Liver (tissue), 9 donors: Measurements from ENCODE around the gene ARID5B. TPM values are rescaled to one million over a fixed set of nuclear protein-coding genes. Genes with fewer than 3 reads are reported as not detected.

Source experiments
- DNase-seq: peaks from one replicate; pipeline ENCODE4 v3.0.0-alpha.2; 2017; ENCODE audit warnings: low spot score
- H3K27ac ChIP-seq, 2 donors: one replicate each; pipeline ENCODE4 v1.7.0; 2013; ENCODE audit warnings: inconsistent platforms in 2 of 2, low read length in 2 of 2, control low read depth in 1 of 2, low read depth in 1 of 2, mild to moderate bottlenecking in 1 of 2
- H3K27me3 ChIP-seq, 4 donors: one replicate each; pipeline versions ENCODE4 v1.6.1 to v1.7.0; 2013; ENCODE audit warnings: low read length in 3 of 4, inconsistent platforms in 1 of 4, mild to moderate bottlenecking in 1 of 4, moderate library complexity in 1 of 4; ENCODE audit not compliant: control insufficient read depth in 4 of 4, insufficient read depth in 4 of 4
- H3K36me3 ChIP-seq, 4 donors: one replicate each; pipeline versions ENCODE4 v1.6.1 to v1.7.0; 2013; ENCODE audit warnings: low read length in 3 of 4, mild to moderate bottlenecking in 3 of 4, low read depth in 1 of 4, moderate library complexity in 1 of 4; ENCODE audit not compliant: control insufficient read depth in 4 of 4, insufficient read depth in 3 of 4
- H3K4me1 ChIP-seq, 4 donors: one replicate each; pipeline versions ENCODE4 v1.6.1 to v1.7.0; 2013; ENCODE audit warnings: low read length in 3 of 4, mild to moderate bottlenecking in 3 of 4, moderate library complexity in 1 of 4; ENCODE audit not compliant: control insufficient read depth in 4 of 4, insufficient read depth in 4 of 4
- H3K4me3 ChIP-seq, 3 donors: one replicate each; pipeline versions ENCODE4 v1.6.1 to v1.7.0; 2013; ENCODE audit warnings: low read length in 3 of 3, control low read depth in 1 of 3, low read depth in 1 of 3, mild to moderate bottlenecking in 1 of 3
- H3K9ac ChIP-seq, 2 donors: one replicate each; pipeline ENCODE4 v1.7.0; 2013; ENCODE audit warnings: low read length in 2 of 2, mild to moderate bottlenecking in 2 of 2, moderate library complexity in 2 of 2, control low read depth in 1 of 2, low read depth in 1 of 2
- H3K9me3 ChIP-seq, 4 donors: one replicate each; pipeline versions ENCODE4 v1.6.1 to v1.7.0; 2013; ENCODE audit warnings: low read length in 3 of 4; ENCODE audit not compliant: control insufficient read depth in 4 of 4
- EGR1 ChIP-seq, 2 donors: IDR thresholded peaks; 2 replicates each; pipeline ENCODE4 v1.6.1; 2016 to 2018; ENCODE audit warnings: antibody characterized with exemption in 2 of 2, low read depth in 2 of 2
- FOXA1 ChIP-seq: IDR thresholded peaks from 2 replicates; pipeline ENCODE4 v1.6.1; 2016; ENCODE audit warnings: antibody characterized with exemption
- FOXA2 ChIP-seq: IDR thresholded peaks from 2 replicates; pipeline ENCODE4 v1.6.1; 2016; ENCODE audit warnings: antibody characterized with exemption
- GABPA ChIP-seq, 2 donors: IDR thresholded peaks in 1 of 2; conservative IDR thresholded peaks in 1 of 2; 2 replicates each; pipeline ENCODE4 v1.6.1; 2016; ENCODE audit warnings: antibody characterized with exemption in 2 of 2, mild to moderate bottlenecking in 1 of 2, moderate library complexity in 1 of 2
- HNF4A ChIP-seq, 2 donors: conservative IDR thresholded peaks; 2 replicates each; pipeline ENCODE4 v1.6.1; 2016; ENCODE audit warnings: antibody characterized with exemption in 2 of 2, mild to moderate bottlenecking in 2 of 2
- HNF4G ChIP-seq: IDR thresholded peaks from 2 replicates; pipeline ENCODE4 v1.6.1; 2016; ENCODE audit warnings: antibody characterized with exemption
- JUND ChIP-seq, 2 donors: IDR thresholded peaks; 2 replicates each; pipeline ENCODE4 v1.6.1; 2016; ENCODE audit warnings: antibody characterized with exemption in 2 of 2
- NR2F2 ChIP-seq: IDR thresholded peaks from 2 replicates; pipeline ENCODE4 v1.6.1; 2016; ENCODE audit warnings: antibody characterized with exemption
- RXRA ChIP-seq, 2 donors: IDR thresholded peaks; 2 replicates each; pipeline ENCODE4 v1.6.1; 2017 to 2018; ENCODE audit warnings: antibody characterized with exemption in 2 of 2, mild to moderate bottlenecking in 1 of 2
- TAF1 ChIP-seq: conservative IDR thresholded peaks from 2 replicates; pipeline ENCODE4 v1.6.1; 2016; ENCODE audit warnings: antibody characterized with exemption, mild to moderate bottlenecking
- YY1 ChIP-seq: IDR thresholded peaks from 2 replicates; pipeline ENCODE4 v1.6.1; 2016; ENCODE audit warnings: antibody characterized with exemption, mild to moderate bottlenecking
- WGBS: extraction: QIAGEN DNeasy Blood & Tissue Kit; methylation state at CpG from one replicate; pipeline ENCODE4 v1.1.7; 2013; 5-methylcytosine and 5-hydroxymethylcytosine counted together
- polyA plus RNA-seq, 2 donors: library from polyadenylated mRNA; stranded (reverse) in 1 of 2; unstranded in 1 of 2; fragments of 200-250 nt in 1 of 2; fragments of >200 nt in 1 of 2; fragmentation: Nextera tagmentation in 1 of 2; extraction: Ambion mirVana in 1 of 2; gene quantifications; one replicate each; pipeline versions ENCODE4 v1.2.1 to v1.2.3, GENCODE V29; 2013 to 2015
- total RNA-seq, 2 donors: library from RNA; depleted of rRNA; stranded (reverse); fragments of >200 nt; gene quantifications; one replicate each; pipeline ENCODE4 v1.2.3, GENCODE V29; 2014
- TF ChIP-seq, protein P1 (sequence below): fragments of 150-350 bp; IDR thresholded peaks from 2 replicates; pipeline ENCODE4 v1.5.1; 2017; ENCODE audit warnings: improper control_type of control experiment, low read depth, low read length; ENCODE audit not compliant: missing input control
- TF ChIP-seq, protein P2 (sequence below): IDR thresholded peaks from 2 replicates; pipeline ENCODE4 v1.6.1; 2016; ENCODE audit warnings: antibody characterized with exemption, mild to moderate bottlenecking
- TF ChIP-seq, protein P3 (sequence below): IDR thresholded peaks from 2 replicates; pipeline ENCODE4 v1.6.1; 2016; ENCODE audit warnings: antibody characterized with exemption
- TF ChIP-seq, protein P4 (sequence below): IDR thresholded peaks from 2 replicates; pipeline ENCODE4 v1.6.1; 2016; ENCODE audit warnings: antibody characterized with exemption
- donor health status: healthy.
- donor health status: healthy.
- donor health status: healthy.
- donor health status: healthy.
- donor health status: healthy.

ARID5B gene
- total and polyA plus RNA-seq, 4 donors, result 1.3 to 6.4 (median 5.2) TPM

DNA sequence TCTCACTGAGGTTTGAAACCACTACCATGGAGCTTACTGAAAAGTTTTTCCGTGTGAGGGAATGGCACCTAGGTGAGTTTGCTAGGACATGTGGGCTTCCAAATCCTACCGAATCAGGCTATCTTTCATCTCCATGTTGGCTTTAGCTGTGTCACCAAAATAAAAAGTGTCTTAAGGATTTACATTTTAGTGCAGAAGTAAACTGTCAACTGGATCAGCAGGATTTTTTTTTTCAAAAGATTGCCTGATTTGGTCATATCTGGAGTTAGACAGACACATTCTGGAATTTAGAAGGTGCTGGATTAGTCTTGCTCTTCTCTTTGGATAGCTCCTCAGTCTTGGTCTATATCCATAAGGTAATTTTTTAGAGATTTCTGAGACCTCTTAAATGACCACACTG, 5.5 kb downstream of the ARID5B start:
- H3K27ac ChIP-seq, result no peak overlapping the region
- WGBS, result 92% methylated on average over 2 of the region's 2 CpGs
- peaks cover 1 to 15% (median 10%) of the 10 kb centered on the region in 4 donors for H3K4me1 ChIP-seq
- no peaks in the 10 kb centered on the region for H3K27me3 ChIP-seq
- H3K9ac ChIP-seq, result no peak overlapping the region
- H3K36me3 ChIP-seq, result peaks cover 0 to 2% (median 0%) of the 10 kb centered on the region in 4 donors
- no peaks in the 10 kb centered on the region for H3K9me3 ChIP-seq
- TF ChIP-seq GABPA (IDR thresholded peaks at IDR 0.05 in 1 of 2, conservative IDR thresholded peaks at IDR 0.05 in 1 of 2), result no peak
- no peak for DNase-seq
- H3K4me3 ChIP-seq, result no peak overlapping the region

DNA sequence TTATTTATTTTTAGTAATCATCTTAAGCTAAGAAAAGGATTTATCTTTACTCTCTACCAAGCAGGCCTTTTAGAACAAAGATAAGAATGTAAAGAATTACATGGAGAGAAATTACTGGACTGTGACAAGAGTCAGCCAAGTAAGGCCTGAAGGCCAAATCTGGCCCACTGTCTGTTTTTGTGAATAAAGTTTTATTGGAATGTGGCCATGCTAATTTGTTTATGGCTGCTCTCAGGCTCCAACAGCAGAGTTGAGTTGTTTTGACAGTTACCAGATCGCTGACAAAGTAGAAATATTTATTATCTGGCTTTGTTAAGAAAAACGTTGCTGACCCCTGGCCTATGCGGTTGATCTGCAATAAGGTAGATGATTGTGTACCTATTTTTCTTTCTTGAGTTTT, 6.1 kb downstream of the ARID5B start:
- Histone ChIP-seq H3K4me1 (peaks cover 1 to 11% (median 8%) of the 10 kb centered on the region in 4 donors), H3K36me3 (peaks cover 0 to 2% (median 0%) of the 10 kb centered on the region in 4 donors)
- WGBS, result 87% methylated on average over 3 of the region's 3 CpGs

More for the DNA sequence above, 6.1 kb downstream of the ARID5B start:
- no peak for TF ChIP-seq FOXA2
- no peak for TF ChIP-seq TAF1
- no peak for TF ChIP-seq GABPA (IDR thresholded peaks at IDR 0.05 in 1 of 2, conservative IDR thresholded peaks at IDR 0.05 in 1 of 2)
- TF ChIP-seq, protein P1, sequence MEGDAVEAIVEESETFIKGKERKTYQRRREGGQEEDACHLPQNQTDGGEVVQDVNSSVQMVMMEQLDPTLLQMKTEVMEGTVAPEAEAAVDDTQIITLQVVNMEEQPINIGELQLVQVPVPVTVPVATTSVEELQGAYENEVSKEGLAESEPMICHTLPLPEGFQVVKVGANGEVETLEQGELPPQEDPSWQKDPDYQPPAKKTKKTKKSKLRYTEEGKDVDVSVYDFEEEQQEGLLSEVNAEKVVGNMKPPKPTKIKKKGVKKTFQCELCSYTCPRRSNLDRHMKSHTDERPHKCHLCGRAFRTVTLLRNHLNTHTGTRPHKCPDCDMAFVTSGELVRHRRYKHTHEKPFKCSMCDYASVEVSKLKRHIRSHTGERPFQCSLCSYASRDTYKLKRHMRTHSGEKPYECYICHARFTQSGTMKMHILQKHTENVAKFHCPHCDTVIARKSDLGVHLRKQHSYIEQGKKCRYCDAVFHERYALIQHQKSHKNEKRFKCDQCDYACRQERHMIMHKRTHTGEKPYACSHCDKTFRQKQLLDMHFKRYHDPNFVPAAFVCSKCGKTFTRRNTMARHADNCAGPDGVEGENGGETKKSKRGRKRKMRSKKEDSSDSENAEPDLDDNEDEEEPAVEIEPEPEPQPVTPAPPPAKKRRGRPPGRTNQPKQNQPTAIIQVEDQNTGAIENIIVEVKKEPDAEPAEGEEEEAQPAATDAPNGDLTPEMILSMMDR, result no peak
- TF ChIP-seq, protein P2, sequence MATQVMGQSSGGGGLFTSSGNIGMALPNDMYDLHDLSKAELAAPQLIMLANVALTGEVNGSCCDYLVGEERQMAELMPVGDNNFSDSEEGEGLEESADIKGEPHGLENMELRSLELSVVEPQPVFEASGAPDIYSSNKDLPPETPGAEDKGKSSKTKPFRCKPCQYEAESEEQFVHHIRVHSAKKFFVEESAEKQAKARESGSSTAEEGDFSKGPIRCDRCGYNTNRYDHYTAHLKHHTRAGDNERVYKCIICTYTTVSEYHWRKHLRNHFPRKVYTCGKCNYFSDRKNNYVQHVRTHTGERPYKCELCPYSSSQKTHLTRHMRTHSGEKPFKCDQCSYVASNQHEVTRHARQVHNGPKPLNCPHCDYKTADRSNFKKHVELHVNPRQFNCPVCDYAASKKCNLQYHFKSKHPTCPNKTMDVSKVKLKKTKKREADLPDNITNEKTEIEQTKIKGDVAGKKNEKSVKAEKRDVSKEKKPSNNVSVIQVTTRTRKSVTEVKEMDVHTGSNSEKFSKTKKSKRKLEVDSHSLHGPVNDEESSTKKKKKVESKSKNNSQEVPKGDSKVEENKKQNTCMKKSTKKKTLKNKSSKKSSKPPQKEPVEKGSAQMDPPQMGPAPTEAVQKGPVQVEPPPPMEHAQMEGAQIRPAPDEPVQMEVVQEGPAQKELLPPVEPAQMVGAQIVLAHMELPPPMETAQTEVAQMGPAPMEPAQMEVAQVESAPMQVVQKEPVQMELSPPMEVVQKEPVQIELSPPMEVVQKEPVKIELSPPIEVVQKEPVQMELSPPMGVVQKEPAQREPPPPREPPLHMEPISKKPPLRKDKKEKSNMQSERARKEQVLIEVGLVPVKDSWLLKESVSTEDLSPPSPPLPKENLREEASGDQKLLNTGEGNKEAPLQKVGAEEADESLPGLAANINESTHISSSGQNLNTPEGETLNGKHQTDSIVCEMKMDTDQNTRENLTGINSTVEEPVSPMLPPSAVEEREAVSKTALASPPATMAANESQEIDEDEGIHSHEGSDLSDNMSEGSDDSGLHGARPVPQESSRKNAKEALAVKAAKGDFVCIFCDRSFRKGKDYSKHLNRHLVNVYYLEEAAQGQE, result no peak
- TF ChIP-seq, protein P3, sequence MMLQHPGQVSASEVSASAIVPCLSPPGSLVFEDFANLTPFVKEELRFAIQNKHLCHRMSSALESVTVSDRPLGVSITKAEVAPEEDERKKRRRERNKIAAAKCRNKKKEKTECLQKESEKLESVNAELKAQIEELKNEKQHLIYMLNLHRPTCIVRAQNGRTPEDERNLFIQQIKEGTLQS, result no peak
- no peak for TF ChIP-seq HNF4G
- no peak for TF ChIP-seq EGR1 (IDR thresholded peaks at IDR 0.05; ENCODE audit: low read depth in 2 of 2)
- TF ChIP-seq NR2F2, result no peak
- TF ChIP-seq HNF4A (conservative IDR thresholded peaks at IDR 0.05), result no peak
- TF ChIP-seq JUND (IDR thresholded peaks at IDR 0.05), result no peak
- no peak for TF ChIP-seq YY1
- no peak for TF ChIP-seq RXRA (IDR thresholded peaks at IDR 0.05)
- TF ChIP-seq, protein P4, sequence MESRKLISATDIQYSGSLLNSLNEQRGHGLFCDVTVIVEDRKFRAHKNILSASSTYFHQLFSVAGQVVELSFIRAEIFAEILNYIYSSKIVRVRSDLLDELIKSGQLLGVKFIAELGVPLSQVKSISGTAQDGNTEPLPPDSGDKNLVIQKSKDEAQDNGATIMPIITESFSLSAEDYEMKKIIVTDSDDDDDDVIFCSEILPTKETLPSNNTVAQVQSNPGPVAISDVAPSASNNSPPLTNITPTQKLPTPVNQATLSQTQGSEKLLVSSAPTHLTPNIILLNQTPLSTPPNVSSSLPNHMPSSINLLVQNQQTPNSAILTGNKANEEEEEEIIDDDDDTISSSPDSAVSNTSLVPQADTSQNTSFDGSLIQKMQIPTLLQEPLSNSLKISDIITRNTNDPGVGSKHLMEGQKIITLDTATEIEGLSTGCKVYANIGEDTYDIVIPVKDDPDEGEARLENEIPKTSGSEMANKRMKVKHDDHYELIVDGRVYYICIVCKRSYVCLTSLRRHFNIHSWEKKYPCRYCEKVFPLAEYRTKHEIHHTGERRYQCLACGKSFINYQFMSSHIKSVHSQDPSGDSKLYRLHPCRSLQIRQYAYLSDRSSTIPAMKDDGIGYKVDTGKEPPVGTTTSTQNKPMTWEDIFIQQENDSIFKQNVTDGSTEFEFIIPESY, result no peak
- no peak for TF ChIP-seq FOXA1
- no peak overlapping the region for H3K9ac ChIP-seq
- H3K27ac ChIP-seq, result no peak overlapping the region
- no peaks in the 10 kb centered on the region for H3K27me3 ChIP-seq
- no peak overlapping the region for H3K4me3 ChIP-seq
- DNase-seq, result no peak
- H3K9me3 ChIP-seq, result no peaks in the 10 kb centered on the region
